AG04450 (cell line): ENCODE measurements around the gene TMSB15C. TPM values are rescaled to one million over a fixed set of nuclear protein-coding genes. Genes with fewer than 3 reads are reported as not detected.

Source experiments
- CTCF ChIA-PET: fragments of 300-600, 350-600 bp; formaldehyde crosslinking; extraction: SDS; loops from one replicate; lab custom pipeline; 2022; ENCODE audit warnings: antibody characterized with exemption, inconsistent platforms; lab: Charles Lee
- POLR2A ChIA-PET: fragments of 350-600 bp; formaldehyde crosslinking; extraction: SDS; loops from one replicate; lab custom pipeline; 2021; ENCODE audit warnings: antibody characterized with exemption, inconsistent platforms; lab: Yijun Ruan, JAX
- DNase-seq: peaks from one replicate; pipeline ENCODE4 v3.0.0-alpha.2; 2011; ENCODE audit warnings: low read depth, low spot score
- H3K27ac ChIP-seq: one replicate; pipeline ENCODE4 v1.5.1; 2012; ENCODE audit warnings: low read depth, low read length, control low read depth
- H3K27me3 ChIP-seq: one replicate; pipeline ENCODE4 v1.6.0; 2012; ENCODE audit warnings: low read length; ENCODE audit not compliant: control insufficient read depth, insufficient read depth
- H3K4me3 ChIP-seq: 2 replicates; pipeline ENCODE4 v1.5.1; 2011; ENCODE audit warnings: mild to moderate bottlenecking, low read depth, low read length, control low read depth
- H3K9me3 ChIP-seq: 2 replicates; pipeline ENCODE4 v1.5.1; 2012; ENCODE audit warnings: low read length; ENCODE audit not compliant: control insufficient read depth, insufficient read depth
- CTCF ChIP-seq: IDR thresholded peaks from 2 replicates; pipeline ENCODE4 v1.5.1; 2011; ENCODE audit warnings: low read depth, low read length, control low read depth, inconsistent platforms
- polyA plus RNA-seq: library from polyadenylated mRNA; depleted of rRNA; stranded (reverse); fragments of >200 nt; gene quantifications from 2 replicates; pipeline ENCODE4 v1.2.3, GENCODE V29; 2011; rRNA removed

The TMSB15C gene
- polyA plus RNA-seq, 1 experiment, result 7.1 TPM

- CTCF ChIA-PET, result no interaction called here
Observed at GRCh38 chrX:104045642-104046041, 30.4 kb downstream of the TMSB15C start.

GRCh38 chrX:104041003-104041402 lies 35.0 kb downstream of the TMSB15C start:
- no peak for DNase-seq
- POLR2A ChIA-PET, result no interaction called here
- H3K9me3 ChIP-seq, result no peaks in the 10 kb centered on the region; the same call in 1 of the 2 replicates
- H3K4me3 ChIP-seq, result no peak overlapping the region
- CTCF ChIA-PET, result no interaction called here
- H3K27ac ChIP-seq, result no peak overlapping the region
- no peak for TF ChIP-seq CTCF
- H3K27me3 ChIP-seq, result no peaks in the 10 kb centered on the region

More at GRCh38 chrX:104045642-104046041, 30.4 kb downstream of the TMSB15C start:
- Histone ChIP-seq H3K4me3 (no peak overlapping the region), H3K27me3 (no peaks in the 10 kb centered on the region), H3K27ac (no peak overlapping the region), H3K9me3 (no peaks in the 10 kb centered on the region)
- DNase-seq, result no peak
- POLR2A ChIA-PET, result no interaction called here
- TF ChIP-seq CTCF, result no peak

GRCh38 chrX:104039689-104040505 lies 36.1 kb downstream of the TMSB15C start, which contains the start of gene H2BW2:
Gene H2BW2, plus strand, starts transcription at chrX:104039956. Its CDS starts 39 bp downstream, at chrX:104039995.
- CTCF ChIA-PET, result no interaction called here
- no peaks in the 10 kb centered on the region; the same call in 1 of the 2 replicates for H3K9me3 ChIP-seq
- no peak for DNase-seq
- H3K27ac ChIP-seq, result no peak within 1 kb of the TSS
- H3K27me3 ChIP-seq, result no peaks in the 10 kb centered on the region
- POLR2A ChIA-PET, result no interaction called here
- TF ChIP-seq CTCF, result no peak
- no peak within 1 kb of the TSS for H3K4me3 ChIP-seq

Other genes with a start within 250 kb of the TMSB15C start
- gene RAB9B, start 244.0 kb downstream of the TMSB15C start, polyA plus RNA-seq, result 0.52 and 0.71 TPM in 2 replicates
- gene TMSB15B, start 113.6 kb downstream of the TMSB15C start, polyA plus RNA-seq, result 14.0 and 19.0 TPM in 2 replicates
- gene H2BW1, start 62.5 kb downstream of the TMSB15C start, polyA plus RNA-seq, result not detected in 2 replicates
- not detected in 2 replicates for gene H2BW2, start 36.3 kb downstream of the TMSB15C start, polyA plus RNA-seq
- 1.9 and 2.1 TPM in 2 replicates for gene ZCCHC18, start 36.3 kb upstream of the TMSB15C start, polyA plus RNA-seq
- gene SLC25A53, start 80.8 kb upstream of the TMSB15C start, polyA plus RNA-seq, result 5.5 and 5.6 TPM in 2 replicates
- gene FAM199X, start 90.2 kb upstream of the TMSB15C start, polyA plus RNA-seq, result 6.0 and 7.1 TPM in 2 replicates
- gene ESX1, start 178.7 kb upstream of the TMSB15C start, polyA plus RNA-seq, result not detected in 2 replicates